Measurements from ENCODE around the gene GALNT9.
"Not testable (repeated sequence)": the region's sequence is repeated elsewhere in the genome, so short reads cannot be mapped to it uniquely, and the experiment has no call there.

GALNT9 gene

GRCh38 chr12:132152953-132153352 is 176.4 kb downstream of the GALNT9 start:
- DNase-seq, result no peak

GRCh38 chr12:132152411-132152821 is 177.0 kb downstream of the GALNT9 start:
- DNase-seq, result no peak

GRCh38 chr12:132151766-132152410 is 177.5 kb downstream of the GALNT9 start:
- DNase-seq, result no peak

GRCh38 chr12:132151145-132151765 is 178.1 kb downstream of the GALNT9 start:
- DNase-seq, result no peak

- DNase-seq, result no peak
Observed at GRCh38 chr12:132150780-132151144, 178.6 kb downstream of the GALNT9 start.

- DNase-seq, result not testable (repeated sequence)
Observed at GRCh38 chr12:132149526-132149925, 179.9 kb downstream of the GALNT9 start.

- no peak for DNase-seq
Observed at GRCh38 chr12:132148368-132149045, 180.9 kb downstream of the GALNT9 start.

- no peak for DNase-seq
Observed at GRCh38 chr12:132147423-132148367, 181.7 kb downstream of the GALNT9 start.

- no peak for DNase-seq
Observed at GRCh38 chr12:132146772-132147422, 182.5 kb downstream of the GALNT9 start.

All from activated T-cell treated with anti-CD3 and anti-CD28 coated beads for 4 hours (primary cell).